H1 (cell line): ENCODE data around the gene LPP. TPM values are rescaled to one million over a fixed set of nuclear protein-coding genes. Genes with fewer than 3 reads are reported as not detected.

ENCODE experiments used
- EGR1 ChIP-seq: IDR thresholded peaks from 2 replicates; pipeline ENCODE4 v1.6.1; 2011; ENCODE audit warnings: low read depth, low read length, borderline replicate concordance
- microRNA counts: library from miRNA; unstranded; fragments of <30 nt; microRNA quantifications from one replicate; lab custom pipeline; 2015
- microRNA-seq, 2 experiments: library from miRNA; unstranded; fragments of <30 nt; microRNA quantifications; one replicate each; pipeline versions ENCODE4 to v1.2.0, GENCODE V29; 2016 to 2020; ENCODE audit warnings: borderline microRNAs expressed in 2 of 2, borderline number of aligned reads in 2 of 2, borderline replicate concordance in 1 of 2
- polyA plus RNA-seq, 7 experiments: library from polyadenylated mRNA; depleted of rRNA in 3 of 7; stranded (reverse) in 5 of 7; unstranded in 2 of 7; fragments of >200 nt in 5 of 7; fragments of 200-250 nt in 2 of 7; gene quantifications; 1 replicate in 5 of 7; 2 replicates in 1 of 7; 4 replicates in 1 of 7; pipeline versions ENCODE4 v1.2.1 to v1.2.3, GENCODE V29; 2011 to 2013; ENCODE audit warnings: missing spikeins in 2 of 7, mixed read lengths in 2 of 7
- small RNA-seq: library from polyadenylated mRNA; stranded (forward); fragments of <200 nt; extraction: miRNeasy Mini kit (QIAGEN cat#:217004); gene quantifications from one replicate; pipeline ENCODE3, GENCODE V24; 2013; ENCODE audit not compliant: insufficient read depth
- total RNA-seq: library from RNA; stranded (reverse); fragmentation: NEBNext Ultra II Directional; extraction: Animal tissue kit (Norgen Biotek cat#: 25700); gene quantifications from 2 replicates; pipeline ENCODE4 v1.2.1, GENCODE V29; 2021

LPP gene
- total and polyA plus RNA-seq, 2 of the 8 experiments (the other 6 are each of a cell fraction or from before 2014, with no cell fraction given) = 10.0 to 53.3 TPM

DNA sequence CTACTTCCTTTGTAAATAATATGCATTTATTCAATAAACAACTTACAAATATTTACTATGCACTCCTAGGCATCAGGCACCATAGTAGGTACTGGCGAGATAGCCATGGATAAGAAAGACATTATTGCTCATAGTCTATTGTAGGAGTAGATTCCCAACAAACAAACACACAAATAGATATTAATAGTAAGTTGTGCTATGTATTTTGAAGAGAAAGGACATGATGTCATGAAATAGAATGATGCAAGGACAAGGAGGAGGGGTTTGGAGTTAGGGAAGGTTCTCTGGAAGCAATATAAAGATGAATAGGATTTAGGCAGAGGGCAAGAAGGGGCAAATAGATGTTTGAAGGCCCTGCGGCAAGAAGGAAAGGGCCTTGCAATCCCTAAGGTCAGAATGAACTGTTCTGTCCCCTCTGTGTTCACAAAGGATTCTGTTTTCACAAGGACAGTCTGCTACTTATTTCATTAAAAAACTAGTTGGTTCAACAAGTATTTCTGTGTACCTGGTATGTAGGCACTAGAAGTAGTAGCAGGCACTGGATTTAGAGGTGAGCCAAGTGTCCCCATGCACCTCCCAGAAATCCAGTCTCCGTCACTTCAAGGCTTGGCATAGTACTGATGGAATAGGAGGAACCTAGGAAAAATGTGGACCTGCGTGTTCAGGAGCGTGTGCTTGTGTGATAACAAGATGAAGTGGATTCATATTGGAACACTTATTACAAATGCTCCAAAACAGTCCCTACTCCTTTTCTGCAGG is 786.0 kb downstream of the LPP start (continued):
- no peak for TF ChIP-seq EGR1

MicroRNAs encoded within 50 kb of the gene (microRNA counts, 767-probe panel; counts per million panel counts)
- 879 counts per million, percentile 95 among the panel's probes with 10 or more counts for microRNA hsa-miR-28-3p (lab: Ali Mortazavi, UCI)
- 879 counts per million, percentile 95 among the panel's probes with 10 or more counts for microRNA hsa-miR-28-5p (lab: Ali Mortazavi, UCI)

Small RNAs within 50 kb of the gene (microRNA-seq; reads per million reads assigned to microRNA genes)
- 520 to 568 reads per million in 2 experiments for gene MIR28

Small RNAs within 50 kb of the gene (small RNA-seq; reads per million reads assigned to genes)
- 11,785 reads per million, percentile 100 among the genes with 10 or more reads in this experiment for gene MIR28
